ENCODE measurements around the gene MRPS5. TPM values are rescaled to one million over a fixed set of nuclear protein-coding genes. Genes with fewer than 3 reads are reported as not detected.

The MRPS5 gene
- total RNA-seq, 1 donor from 2014 or later: 55.0 TPM

DNA sequence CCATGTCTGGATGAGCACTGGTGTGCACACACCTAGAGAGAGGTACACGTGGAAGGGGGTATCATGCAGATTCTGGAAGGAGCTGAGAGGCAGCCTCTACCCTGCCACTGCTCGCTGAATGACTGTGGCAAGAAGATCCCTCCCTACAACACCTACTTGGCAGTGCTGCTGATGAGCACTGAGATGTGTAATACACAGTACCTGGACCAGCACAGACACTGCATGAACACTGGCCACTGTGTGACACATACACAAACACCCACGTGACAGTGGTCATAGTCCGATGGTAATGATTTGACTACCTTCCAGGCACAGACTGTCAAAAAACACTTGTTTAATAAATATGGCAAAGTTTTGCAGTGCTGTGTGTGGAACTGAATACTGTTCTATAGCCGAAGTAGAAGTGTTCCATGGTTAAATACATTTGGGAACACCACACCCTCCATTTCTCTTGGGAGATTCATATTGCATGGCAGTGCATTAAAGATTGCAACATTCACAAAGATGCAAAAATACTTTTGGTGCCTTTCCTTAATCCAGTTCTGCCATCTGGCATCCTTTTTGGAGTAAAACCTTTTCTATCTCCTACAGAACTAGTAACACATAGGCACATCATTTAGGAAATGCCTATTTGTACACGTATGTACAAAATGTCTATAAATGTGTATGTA is 29.6 kb downstream of the MRPS5 start:
- H3K4me3 ChIP-seq: no peak overlapping the region
- no peaks in the 10 kb centered on the region for H3K9me3 ChIP-seq
- peaks cover 0 to 59% of the 10 kb centered on the region in 2 donors for H3K36me3 ChIP-seq
- TF ChIP-seq POLR2AphosphoS5 (IDR thresholded peaks at IDR 0.05; ENCODE audit: insufficient read depth in 1 of 2, low read depth in 1 of 2) (no peak), POLR2A (IDR thresholded peaks at IDR 0.05) (no peak)
- TF ChIP-seq, protein P1, sequence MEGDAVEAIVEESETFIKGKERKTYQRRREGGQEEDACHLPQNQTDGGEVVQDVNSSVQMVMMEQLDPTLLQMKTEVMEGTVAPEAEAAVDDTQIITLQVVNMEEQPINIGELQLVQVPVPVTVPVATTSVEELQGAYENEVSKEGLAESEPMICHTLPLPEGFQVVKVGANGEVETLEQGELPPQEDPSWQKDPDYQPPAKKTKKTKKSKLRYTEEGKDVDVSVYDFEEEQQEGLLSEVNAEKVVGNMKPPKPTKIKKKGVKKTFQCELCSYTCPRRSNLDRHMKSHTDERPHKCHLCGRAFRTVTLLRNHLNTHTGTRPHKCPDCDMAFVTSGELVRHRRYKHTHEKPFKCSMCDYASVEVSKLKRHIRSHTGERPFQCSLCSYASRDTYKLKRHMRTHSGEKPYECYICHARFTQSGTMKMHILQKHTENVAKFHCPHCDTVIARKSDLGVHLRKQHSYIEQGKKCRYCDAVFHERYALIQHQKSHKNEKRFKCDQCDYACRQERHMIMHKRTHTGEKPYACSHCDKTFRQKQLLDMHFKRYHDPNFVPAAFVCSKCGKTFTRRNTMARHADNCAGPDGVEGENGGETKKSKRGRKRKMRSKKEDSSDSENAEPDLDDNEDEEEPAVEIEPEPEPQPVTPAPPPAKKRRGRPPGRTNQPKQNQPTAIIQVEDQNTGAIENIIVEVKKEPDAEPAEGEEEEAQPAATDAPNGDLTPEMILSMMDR (IDR thresholded peaks at IDR 0.05): no peak
- DNase-seq (ENCODE audit: extremely low spot score in 2 of 2): no peak
- intact Hi-C loops (cut with DNase I): no loop called here
- no peaks in the 10 kb centered on the region for H3K4me1 ChIP-seq
- H3K27me3 ChIP-seq: no peaks in the 10 kb centered on the region
- H3K27ac ChIP-seq: no peak overlapping the region

DNA sequence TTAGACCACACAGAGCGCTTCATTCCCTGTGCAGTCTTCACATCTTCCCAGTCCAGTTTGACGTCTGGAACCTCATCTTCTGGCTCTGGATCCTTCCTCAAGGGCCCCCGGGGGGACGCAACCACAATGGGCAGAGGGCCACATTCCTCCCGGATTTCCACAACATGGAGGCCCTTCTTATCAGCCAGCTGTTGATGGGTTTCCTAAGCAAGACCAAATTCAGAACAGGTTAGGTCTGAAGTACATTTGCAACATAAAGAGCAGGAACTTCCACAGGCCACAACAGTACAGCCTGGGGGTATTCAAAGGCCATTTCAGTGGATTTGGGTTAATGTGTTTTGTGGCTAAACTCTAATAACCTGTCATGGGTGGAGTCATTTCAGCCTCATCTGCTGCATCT is 34.2 kb downstream of the MRPS5 start:
- no peak for DNase-seq (ENCODE audit: extremely low spot score in 2 of 2)
- TF ChIP-seq POLR2A (IDR thresholded peaks at IDR 0.05) (no peak), POLR2AphosphoS5 (IDR thresholded peaks at IDR 0.05; ENCODE audit: insufficient read depth in 1 of 2, low read depth in 1 of 2) (no peak)
- TF ChIP-seq, protein P1 (IDR thresholded peaks at IDR 0.05): no peak
- no peak overlapping the region for H3K27ac ChIP-seq
- H3K27me3 ChIP-seq: no peaks in the 10 kb centered on the region
- H3K36me3 ChIP-seq: peaks cover 0 to 55% of the 10 kb centered on the region in 2 donors
- no peaks in the 10 kb centered on the region for H3K4me1 ChIP-seq
- H3K4me3 ChIP-seq: no peak overlapping the region
- H3K9me3 ChIP-seq: no peaks in the 10 kb centered on the region
- intact Hi-C loops (cut with DNase I): no loop called here

DNA sequence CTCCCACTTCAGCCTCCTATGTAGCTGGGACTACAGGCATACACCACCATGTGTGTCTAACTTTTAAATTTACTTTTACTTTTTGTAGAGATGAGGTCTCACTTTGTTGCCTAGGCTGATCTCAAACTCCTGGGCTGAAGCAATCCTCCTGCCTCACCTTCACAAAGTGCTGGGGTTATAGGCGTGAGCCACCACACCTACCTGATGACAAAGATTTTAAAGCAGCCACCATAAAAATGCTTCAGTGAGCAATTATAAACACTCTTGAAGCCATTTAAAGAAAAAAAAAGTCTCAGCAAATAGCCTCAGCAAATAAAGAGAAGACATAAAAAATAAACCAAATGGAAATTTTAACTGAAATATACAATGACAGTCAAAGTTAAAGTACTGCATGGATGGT is 35.6 kb downstream of the MRPS5 start:
- TF ChIP-seq, protein P1 (IDR thresholded peaks at IDR 0.05): no peak
- TF ChIP-seq POLR2AphosphoS5 (IDR thresholded peaks at IDR 0.05; ENCODE audit: insufficient read depth in 1 of 2, low read depth in 1 of 2) (no peak), POLR2A (IDR thresholded peaks at IDR 0.05) (no peak)
- Histone ChIP-seq H3K4me1 (no peaks in the 10 kb centered on the region), H3K9me3 (no peaks in the 10 kb centered on the region), H3K36me3 (peaks cover 0 to 43% of the 10 kb centered on the region in 2 donors), H3K27me3 (no peaks in the 10 kb centered on the region), H3K27ac (no peak overlapping the region), H3K4me3 (no peak overlapping the region)
- DNase-seq (ENCODE audit: extremely low spot score in 2 of 2): no peak
- intact Hi-C loops (cut with DNase I): no loop called here

DNA sequence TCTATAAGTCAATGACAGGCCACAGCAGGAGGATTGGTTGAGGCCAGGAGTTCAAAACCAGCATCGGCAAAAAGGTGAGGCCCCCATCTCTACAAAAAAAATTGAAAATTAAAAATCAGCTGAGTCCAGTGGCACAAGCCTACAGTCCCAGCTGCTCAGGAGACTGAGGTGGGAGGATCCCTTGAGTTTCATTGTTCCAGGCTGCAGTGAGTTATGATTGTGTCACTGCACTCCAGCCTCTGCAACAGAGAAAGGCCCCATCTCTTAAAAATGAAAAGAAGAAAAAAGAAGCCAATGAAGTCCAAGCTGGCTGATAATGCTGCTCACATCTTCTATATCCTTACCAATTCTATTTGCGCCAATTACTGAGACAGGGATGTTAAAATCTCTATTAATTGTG is 39.1 kb downstream of the MRPS5 start:
- DNase-seq (ENCODE audit: extremely low spot score in 2 of 2): no peak
- Histone ChIP-seq H3K9me3 (no peaks in the 10 kb centered on the region), H3K4me3 (no peak overlapping the region), H3K27me3 (no peaks in the 10 kb centered on the region), H3K36me3 (peaks cover 0 to 24% of the 10 kb centered on the region in 2 donors), H3K4me1 (no peaks in the 10 kb centered on the region), H3K27ac (no peak overlapping the region)
- intact Hi-C loops (cut with DNase I): no loop called here
- TF ChIP-seq, protein P1 (IDR thresholded peaks at IDR 0.05): no peak
- TF ChIP-seq POLR2A (IDR thresholded peaks at IDR 0.05): no peak
- TF ChIP-seq POLR2AphosphoS5 (IDR thresholded peaks at IDR 0.05; ENCODE audit: insufficient read depth in 1 of 2, low read depth in 1 of 2): no peak

DNA sequence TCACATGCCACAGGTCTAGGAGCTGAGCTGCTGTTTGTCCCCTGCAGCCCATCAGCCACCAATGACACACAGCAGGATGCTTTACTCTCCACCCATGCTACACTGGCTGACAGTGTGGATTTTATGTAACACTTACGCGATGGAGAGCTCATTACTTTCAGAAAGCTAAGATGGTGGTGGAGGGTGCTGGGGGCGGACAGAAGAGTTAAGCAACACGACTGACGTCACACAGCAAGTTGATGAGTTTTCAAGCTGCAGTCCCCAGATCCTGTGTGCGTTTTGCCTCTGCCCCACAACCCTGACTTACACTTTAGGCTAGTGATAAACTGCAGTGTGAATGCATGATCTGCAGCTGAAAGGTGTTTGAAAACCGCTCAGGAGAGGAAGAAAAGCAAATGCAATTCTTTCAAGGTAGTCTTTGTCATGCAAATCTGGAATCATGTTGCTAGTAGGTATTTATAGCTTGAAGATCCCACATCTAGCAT is 42.4 kb downstream of the MRPS5 start:
- Histone ChIP-seq H3K4me3 (no peak overlapping the region), H3K9me3 (no peaks in the 10 kb centered on the region), H3K27me3 (no peaks in the 10 kb centered on the region), H3K36me3 (no peaks in the 10 kb centered on the region), H3K4me1 (peaks cover 5% of the 10 kb centered on the region), H3K27ac (no peak overlapping the region)
- DNase-seq (ENCODE audit: extremely low spot score in 2 of 2): no peak
- TF ChIP-seq POLR2A (IDR thresholded peaks at IDR 0.05): no peak
- intact Hi-C loops (cut with DNase I): no loop called here

Measured in vagina (tissue), 2 donors.